ENCODE data around the gene MIOX. TPM values are rescaled to one million over a fixed set of nuclear protein-coding genes. Genes with fewer than 3 reads are reported as not detected.

The MIOX gene
- total RNA-seq, 4 donors from 2014 or later: not detected

DNA sequence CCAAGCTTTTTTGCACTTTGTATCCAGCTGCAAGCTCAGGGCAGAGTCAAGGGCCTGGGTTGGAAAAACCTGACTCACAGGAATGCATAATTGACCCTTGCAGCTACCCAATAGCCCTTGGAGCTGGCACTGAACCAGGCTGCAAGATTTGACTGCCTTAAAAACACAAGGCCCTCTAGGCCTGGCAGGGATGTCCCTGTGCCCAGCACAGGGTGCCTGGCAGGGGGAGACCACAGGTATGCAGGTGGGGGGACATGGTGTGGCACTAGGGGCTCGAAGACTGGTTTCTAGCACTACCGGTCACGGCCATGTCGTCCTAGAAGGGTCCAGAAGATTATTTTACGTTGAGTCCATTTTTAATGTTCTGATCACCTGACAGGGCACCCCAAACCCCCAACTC lies 42.0 kb upstream of the MIOX start:
- H3K4me3 ChIP-seq: no peak overlapping the region
- H3K36me3 ChIP-seq: peaks cover 67% of the 10 kb centered on the region
- no peak overlapping the region for H3K27ac ChIP-seq
- H3K4me1 ChIP-seq: no peaks in the 10 kb centered on the region
- no peaks in the 10 kb centered on the region for H3K27me3 ChIP-seq
- TF ChIP-seq POLR2AphosphoS5 (IDR thresholded peaks at IDR 0.05) (no peak), POLR2A (IDR thresholded peaks at IDR 0.05) (no peak), EP300 (IDR thresholded peaks at IDR 0.05) (no peak)
- TF ChIP-seq, protein P1, sequence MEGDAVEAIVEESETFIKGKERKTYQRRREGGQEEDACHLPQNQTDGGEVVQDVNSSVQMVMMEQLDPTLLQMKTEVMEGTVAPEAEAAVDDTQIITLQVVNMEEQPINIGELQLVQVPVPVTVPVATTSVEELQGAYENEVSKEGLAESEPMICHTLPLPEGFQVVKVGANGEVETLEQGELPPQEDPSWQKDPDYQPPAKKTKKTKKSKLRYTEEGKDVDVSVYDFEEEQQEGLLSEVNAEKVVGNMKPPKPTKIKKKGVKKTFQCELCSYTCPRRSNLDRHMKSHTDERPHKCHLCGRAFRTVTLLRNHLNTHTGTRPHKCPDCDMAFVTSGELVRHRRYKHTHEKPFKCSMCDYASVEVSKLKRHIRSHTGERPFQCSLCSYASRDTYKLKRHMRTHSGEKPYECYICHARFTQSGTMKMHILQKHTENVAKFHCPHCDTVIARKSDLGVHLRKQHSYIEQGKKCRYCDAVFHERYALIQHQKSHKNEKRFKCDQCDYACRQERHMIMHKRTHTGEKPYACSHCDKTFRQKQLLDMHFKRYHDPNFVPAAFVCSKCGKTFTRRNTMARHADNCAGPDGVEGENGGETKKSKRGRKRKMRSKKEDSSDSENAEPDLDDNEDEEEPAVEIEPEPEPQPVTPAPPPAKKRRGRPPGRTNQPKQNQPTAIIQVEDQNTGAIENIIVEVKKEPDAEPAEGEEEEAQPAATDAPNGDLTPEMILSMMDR (IDR thresholded peaks at IDR 0.05): no peak
- no peak for DNase-seq (ENCODE audit: low spot score in 2 of 2)
- 72% methylated on average over 3 of the region's 5 CpGs for WGBS
- H3K9me3 ChIP-seq: no peaks in the 10 kb centered on the region

GRCh38 chr22:50445071-50445879 lies 41.4 kb upstream of the MIOX start:
- Histone ChIP-seq H3K27me3 (no peaks in the 10 kb centered on the region), H3K27ac (no peak overlapping the region), H3K9me3 (no peaks in the 10 kb centered on the region), H3K4me1 (no peaks in the 10 kb centered on the region), H3K36me3 (peaks cover 67% of the 10 kb centered on the region), H3K4me3 (no peak overlapping the region)
- 71% methylated on average over 28 of the region's 30 CpGs for WGBS
- no peak for TF ChIP-seq POLR2A (IDR thresholded peaks at IDR 0.05)
- no peak for TF ChIP-seq POLR2AphosphoS5 (IDR thresholded peaks at IDR 0.05)
- TF ChIP-seq, protein P1 (IDR thresholded peaks at IDR 0.05): no peak
- TF ChIP-seq EP300 (IDR thresholded peaks at IDR 0.05): no peak
- DNase-seq (ENCODE audit: low spot score in 2 of 2): no peak

DNA sequence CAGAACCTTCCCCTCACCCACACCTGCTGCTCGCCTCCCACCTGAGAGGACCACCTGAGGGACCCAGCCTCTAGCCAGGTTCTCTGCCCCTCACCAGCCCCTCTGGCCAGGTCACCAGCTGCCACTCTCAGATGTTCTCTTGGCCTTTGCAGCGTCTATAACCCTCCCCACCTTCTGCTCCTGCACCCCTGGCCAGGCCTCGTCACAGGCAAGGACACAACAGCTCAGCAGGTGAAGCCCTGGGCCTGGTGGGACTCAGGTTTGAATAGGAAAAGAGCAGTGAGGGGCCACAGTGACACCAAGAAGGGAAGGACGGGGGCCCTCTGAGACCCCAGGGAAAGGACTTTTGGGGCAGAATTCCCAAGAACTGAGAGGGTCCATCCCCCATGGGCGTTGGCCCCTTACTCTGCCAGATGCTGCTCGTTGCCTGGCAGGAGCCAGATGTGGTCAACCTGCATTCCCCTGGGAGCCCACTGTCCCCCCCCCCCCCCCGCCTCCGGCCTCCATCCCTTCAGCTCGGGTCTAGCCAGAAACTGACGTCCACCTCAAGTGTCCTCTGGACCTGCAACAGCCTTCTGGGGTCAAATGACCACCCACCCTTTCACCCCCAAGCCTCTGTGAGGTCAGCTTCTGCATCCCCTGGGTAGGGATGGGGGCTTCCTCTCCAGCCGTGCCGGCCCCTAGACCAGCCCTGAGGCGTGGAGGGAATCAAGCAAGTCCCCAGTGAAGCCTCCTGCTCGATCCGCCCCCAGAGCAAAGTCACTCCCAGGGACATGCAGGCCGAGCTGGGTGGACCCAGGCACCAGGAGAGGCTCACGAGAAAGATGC lies 40.6 kb upstream of the MIOX start:
- TF ChIP-seq, protein P1 (IDR thresholded peaks at IDR 0.05): no peak
- TF ChIP-seq EP300 (IDR thresholded peaks at IDR 0.05) (no peak), POLR2AphosphoS5 (IDR thresholded peaks at IDR 0.05) (no peak)
- DNase-seq (ENCODE audit: low spot score in 2 of 2): no peak
- Histone ChIP-seq H3K9me3 (no peaks in the 10 kb centered on the region), H3K4me1 (no peaks in the 10 kb centered on the region), H3K4me3 (no peak overlapping the region), H3K27me3 (no peaks in the 10 kb centered on the region), H3K27ac (no peak overlapping the region), H3K36me3 (peaks cover 65% of the 10 kb centered on the region)
- WGBS: 68% methylated on average over 11 of the region's 17 CpGs

DNA sequence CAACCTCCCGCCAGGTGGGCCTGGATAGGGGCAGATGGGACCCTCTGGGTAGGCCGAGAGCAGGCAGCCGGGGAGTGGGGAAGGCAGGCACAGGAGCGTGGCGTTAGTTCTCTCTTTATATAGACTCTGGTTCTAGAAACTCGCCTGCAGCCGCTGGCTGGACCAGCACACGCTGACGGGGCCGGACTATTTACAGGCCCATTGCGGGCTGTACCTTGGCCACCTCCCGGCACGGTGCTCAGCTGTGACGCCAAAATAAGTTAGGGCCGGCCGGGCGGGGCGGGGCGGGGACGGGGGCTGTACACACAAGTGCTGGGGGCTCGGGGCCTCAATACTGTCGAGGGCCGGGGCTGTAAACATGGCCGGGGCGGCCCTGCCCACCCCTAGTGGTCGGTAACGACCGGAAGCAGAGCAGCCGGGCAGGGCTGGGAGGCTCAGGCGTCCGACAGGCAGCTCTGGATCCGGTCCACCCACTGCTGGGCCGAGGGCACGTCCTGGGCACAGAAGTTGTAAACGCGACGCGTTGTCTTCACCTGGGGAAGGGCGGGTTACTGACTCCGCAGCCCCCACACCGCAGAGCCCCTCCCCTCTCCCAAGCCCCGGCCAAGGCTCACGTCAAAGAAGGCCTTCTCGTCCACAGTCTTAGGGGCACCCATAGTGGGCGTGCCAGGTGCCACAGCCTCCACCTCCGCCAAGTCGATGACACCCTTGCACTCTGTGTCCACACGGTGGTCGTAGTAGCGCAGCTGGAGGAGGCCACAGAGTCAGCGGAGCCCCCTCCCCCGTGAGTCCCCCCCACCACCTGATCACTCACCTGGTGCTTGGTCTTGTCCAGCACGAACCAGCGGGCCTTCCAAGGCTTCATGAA lies 39.7 kb upstream of the MIOX start:
- Histone ChIP-seq H3K9me3 (no peaks in the 10 kb centered on the region), H3K4me1 (no peaks in the 10 kb centered on the region), H3K36me3 (peaks cover 59% of the 10 kb centered on the region), H3K4me3 (no peak overlapping the region), H3K27ac (no peak overlapping the region), H3K27me3 (no peaks in the 10 kb centered on the region)
- DNase-seq (ENCODE audit: low spot score in 2 of 2): no peak
- TF ChIP-seq, protein P1 (IDR thresholded peaks at IDR 0.05): no peak
- TF ChIP-seq EP300 (IDR thresholded peaks at IDR 0.05) (no peak), POLR2AphosphoS5 (IDR thresholded peaks at IDR 0.05) (no peak), POLR2A (IDR thresholded peaks at IDR 0.05) (no peak)
- 85% methylated on average over 12 of the region's 54 CpGs for WGBS

Measured in suprapubic skin (tissue), 4 donors.